Choroid plexus epithelial cell (primary cell): ENCODE measurements around the gene ADGRL2.
A peak's percentile ranks its signal among the peaks of the same experiment; 100 is the strongest.

Experiments used
- DNase-seq: peaks from one replicate; pipeline ENCODE4 v3.0.0-alpha.2; 2010; ENCODE audit warnings: low read depth
- H3K4me3 ChIP-seq: 2 replicates; pipeline ENCODE4 v1.5.1; 2011; ENCODE audit warnings: low read depth, mild to moderate bottlenecking, control low read depth, low read length, moderate library complexity
- TF ChIP-seq, protein P1 (sequence below): conservative IDR thresholded peaks from 2 replicates; pipeline ENCODE4 v1.5.1; 2011; ENCODE audit warnings: low read depth, mild to moderate bottlenecking, control low read depth, inconsistent platforms, low read length, moderate library complexity

Gene ADGRL2

GRCh38 chr1:81760477-81761097 lies 40.1 kb upstream of the ADGRL2 start:
- no peak overlapping the region for H3K4me3 ChIP-seq
- TF ChIP-seq, protein P1, sequence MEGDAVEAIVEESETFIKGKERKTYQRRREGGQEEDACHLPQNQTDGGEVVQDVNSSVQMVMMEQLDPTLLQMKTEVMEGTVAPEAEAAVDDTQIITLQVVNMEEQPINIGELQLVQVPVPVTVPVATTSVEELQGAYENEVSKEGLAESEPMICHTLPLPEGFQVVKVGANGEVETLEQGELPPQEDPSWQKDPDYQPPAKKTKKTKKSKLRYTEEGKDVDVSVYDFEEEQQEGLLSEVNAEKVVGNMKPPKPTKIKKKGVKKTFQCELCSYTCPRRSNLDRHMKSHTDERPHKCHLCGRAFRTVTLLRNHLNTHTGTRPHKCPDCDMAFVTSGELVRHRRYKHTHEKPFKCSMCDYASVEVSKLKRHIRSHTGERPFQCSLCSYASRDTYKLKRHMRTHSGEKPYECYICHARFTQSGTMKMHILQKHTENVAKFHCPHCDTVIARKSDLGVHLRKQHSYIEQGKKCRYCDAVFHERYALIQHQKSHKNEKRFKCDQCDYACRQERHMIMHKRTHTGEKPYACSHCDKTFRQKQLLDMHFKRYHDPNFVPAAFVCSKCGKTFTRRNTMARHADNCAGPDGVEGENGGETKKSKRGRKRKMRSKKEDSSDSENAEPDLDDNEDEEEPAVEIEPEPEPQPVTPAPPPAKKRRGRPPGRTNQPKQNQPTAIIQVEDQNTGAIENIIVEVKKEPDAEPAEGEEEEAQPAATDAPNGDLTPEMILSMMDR, result peak; percentile 61
- peak; percentile 67 for DNase-seq

DNA sequence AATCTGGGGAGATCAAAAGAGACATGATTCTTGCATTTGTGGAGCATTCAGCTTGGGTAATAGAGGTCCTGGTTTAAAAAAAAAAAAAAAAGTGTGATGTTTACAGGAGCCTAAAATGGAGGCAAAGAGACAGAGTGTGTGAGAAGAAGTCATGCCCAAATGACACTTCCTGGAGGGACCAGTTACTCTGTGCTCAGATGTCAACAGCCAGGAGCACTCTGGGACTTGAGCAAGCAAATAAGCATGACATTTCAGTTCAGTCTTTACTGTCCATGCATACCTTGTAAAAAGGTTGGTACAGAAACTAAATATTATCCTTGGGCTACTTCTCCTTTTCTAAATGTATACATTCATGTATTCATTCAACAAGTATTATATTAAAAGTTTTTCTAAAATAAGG lies 25.2 kb upstream of the ADGRL2 start:
- H3K4me3 ChIP-seq, result no peak overlapping the region
- no peak for DNase-seq
- TF ChIP-seq, protein P1, result no peak

GRCh38 chr1:81780705-81781454 lies 19.9 kb upstream of the ADGRL2 start:
- no peak for DNase-seq
- no peak overlapping the region for H3K4me3 ChIP-seq
- TF ChIP-seq, protein P1, result no peak

DNA sequence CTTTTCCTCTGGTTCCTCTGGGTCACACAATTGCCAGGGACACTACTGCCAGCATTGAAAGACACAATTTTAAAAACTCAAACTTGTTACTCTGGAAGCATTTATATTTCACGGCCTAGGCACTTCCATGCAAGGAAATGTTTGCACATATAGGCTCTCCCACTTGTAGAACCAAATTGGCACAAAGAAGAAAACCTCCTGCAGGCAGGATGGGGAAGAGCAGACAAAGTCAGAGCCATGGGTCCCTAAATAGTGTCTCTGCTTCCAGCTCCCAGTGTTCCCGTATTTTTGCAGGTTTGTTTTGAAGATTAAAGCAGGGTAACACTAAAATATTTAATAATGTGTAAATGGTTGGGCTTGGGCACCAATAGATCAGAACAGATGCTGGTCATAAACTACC lies 19.0 kb upstream of the ADGRL2 start:
- H3K4me3 ChIP-seq, result no peak overlapping the region
- no peak for DNase-seq
- TF ChIP-seq, protein P1, result no peak

- no peak overlapping the region for H3K4me3 ChIP-seq
- TF ChIP-seq, protein P1, result no peak
- no peak for DNase-seq
These were observed 8.6 kb upstream of the ADGRL2 start for GRCh38 chr1:81792184-81792583.

DNA sequence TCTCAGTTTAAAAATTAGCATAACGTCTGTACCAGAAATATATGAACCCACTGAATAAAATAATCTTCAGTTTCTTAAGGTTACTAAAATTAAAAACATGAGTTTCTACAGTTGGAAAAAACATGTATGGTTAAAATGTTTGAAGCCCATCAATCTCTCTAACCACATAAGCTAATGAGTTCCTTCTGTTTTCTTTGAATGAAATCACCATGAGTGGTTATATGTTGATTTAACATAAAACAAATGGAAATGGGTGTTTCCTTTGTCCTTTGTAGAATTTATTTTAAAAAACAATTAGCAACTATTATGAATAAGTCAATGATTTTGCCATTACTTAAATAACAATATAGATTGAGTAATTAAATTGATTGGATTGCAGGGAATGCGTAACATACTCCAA lies 3.0 kb upstream of the ADGRL2 start:
- DNase-seq, result no peak
- no peak overlapping the region for H3K4me3 ChIP-seq
- TF ChIP-seq, protein P1, result no peak
